Measurements from ENCODE around the gene BBS9. TPM values are rescaled to one million over a fixed set of nuclear protein-coding genes. Genes with fewer than 3 reads are reported as not detected.

Gene BBS9
- total RNA-seq, 1 experiment from 2014 or later, result 5.1 TPM

DNA sequence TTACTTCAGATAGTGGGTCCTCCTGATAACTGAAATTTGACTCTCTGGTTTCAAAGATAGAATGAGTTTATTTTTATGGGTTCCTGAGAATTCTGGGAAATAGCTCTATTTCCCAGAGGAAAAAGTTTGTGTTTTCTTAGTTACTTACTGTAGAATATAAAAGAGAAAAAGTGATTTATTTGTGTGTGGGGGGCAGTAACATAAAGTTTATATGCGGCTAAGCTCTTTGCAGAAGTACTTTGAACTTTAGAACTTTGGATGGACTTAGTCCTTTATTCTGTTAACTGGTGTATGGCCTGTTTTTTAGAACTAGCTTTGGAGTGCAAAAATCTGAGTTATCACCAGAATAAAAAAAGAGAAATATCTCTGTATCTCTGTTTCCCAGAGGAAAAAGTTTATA lies 157.1 kb downstream of the BBS9 start:
- POLR2A ChIA-PET, result no interaction called here
- TF ChIP-seq, protein P1, sequence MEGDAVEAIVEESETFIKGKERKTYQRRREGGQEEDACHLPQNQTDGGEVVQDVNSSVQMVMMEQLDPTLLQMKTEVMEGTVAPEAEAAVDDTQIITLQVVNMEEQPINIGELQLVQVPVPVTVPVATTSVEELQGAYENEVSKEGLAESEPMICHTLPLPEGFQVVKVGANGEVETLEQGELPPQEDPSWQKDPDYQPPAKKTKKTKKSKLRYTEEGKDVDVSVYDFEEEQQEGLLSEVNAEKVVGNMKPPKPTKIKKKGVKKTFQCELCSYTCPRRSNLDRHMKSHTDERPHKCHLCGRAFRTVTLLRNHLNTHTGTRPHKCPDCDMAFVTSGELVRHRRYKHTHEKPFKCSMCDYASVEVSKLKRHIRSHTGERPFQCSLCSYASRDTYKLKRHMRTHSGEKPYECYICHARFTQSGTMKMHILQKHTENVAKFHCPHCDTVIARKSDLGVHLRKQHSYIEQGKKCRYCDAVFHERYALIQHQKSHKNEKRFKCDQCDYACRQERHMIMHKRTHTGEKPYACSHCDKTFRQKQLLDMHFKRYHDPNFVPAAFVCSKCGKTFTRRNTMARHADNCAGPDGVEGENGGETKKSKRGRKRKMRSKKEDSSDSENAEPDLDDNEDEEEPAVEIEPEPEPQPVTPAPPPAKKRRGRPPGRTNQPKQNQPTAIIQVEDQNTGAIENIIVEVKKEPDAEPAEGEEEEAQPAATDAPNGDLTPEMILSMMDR (IDR thresholded peaks at IDR 0.05; ENCODE audit: unreplicated experiment), result no peak
- intact Hi-C loops (cut with micrococcal nuclease), result no loop called here
- no peaks in the 10 kb centered on the region for H3K36me3 Mint-ChIP-seq (ENCODE audit: insufficient read depth, unreplicated experiment)
- CTCF ChIA-PET, result interaction anchor here (0.6 kb wide), 1 partner anchor 608 kb away, joined by 3 read pairs; no protein-coding TSS in a partner anchor
- no TSS peak for BruUV-seq (replicated peaks)
- H3K4me1 Mint-ChIP-seq (ENCODE audit: insufficient read depth, unreplicated experiment), result no peaks in the 10 kb centered on the region
- no peak for DNase-seq (ENCODE audit: unreplicated experiment)
- H3K27ac Mint-ChIP-seq (ENCODE audit: low read depth, unreplicated experiment), result no peak overlapping the region
- H3K9me3 Mint-ChIP-seq (ENCODE audit: unreplicated experiment), result no peaks in the 10 kb centered on the region
- no peak overlapping the region for H3K4me3 Mint-ChIP-seq (ENCODE audit: unreplicated experiment)
- H3K27me3 Mint-ChIP-seq (ENCODE audit: insufficient read depth, unreplicated experiment), result no peaks in the 10 kb centered on the region

DNA sequence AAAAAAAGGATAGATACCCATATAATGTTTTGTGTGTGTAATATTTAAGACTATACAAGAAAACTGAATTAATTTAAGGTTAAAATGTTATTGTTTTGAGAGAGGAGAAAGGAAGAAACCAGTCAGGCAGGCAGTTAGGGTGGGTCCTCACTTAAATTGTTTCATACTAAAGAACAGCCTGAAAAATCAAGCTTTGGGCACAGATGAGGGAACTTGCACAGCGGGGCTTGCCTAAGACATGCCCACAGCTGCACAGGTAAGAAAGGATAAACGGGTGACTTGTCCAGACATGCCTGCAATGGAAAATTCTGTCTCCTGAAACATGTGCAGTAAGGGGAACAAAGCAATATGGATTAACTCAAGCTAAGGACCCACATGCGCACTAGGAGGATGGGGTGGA lies 158.4 kb downstream of the BBS9 start:
- peak; percentile 24 for DNase-seq (ENCODE audit: unreplicated experiment)
- TF ChIP-seq, protein P1 (IDR thresholded peaks at IDR 0.05; ENCODE audit: unreplicated experiment), result no peak
- no peaks in the 10 kb centered on the region for H3K36me3 Mint-ChIP-seq (ENCODE audit: insufficient read depth, unreplicated experiment)
- peak overlapping the region; percentile 94 for H3K27ac Mint-ChIP-seq (ENCODE audit: low read depth, unreplicated experiment)
- BruUV-seq (replicated peaks), result no TSS peak
- ChIA-PET CTCF (interaction anchor here (0.6 to 1.4 kb wide), 2 partner anchors 12 to 616 kb away, joined by 4 read pairs; no protein-coding TSS in a partner anchor), POLR2A (interaction anchor here (0.6 to 0.7 kb wide), 2 partner anchors 9 to 18 kb away, joined by 3 read pairs; no protein-coding TSS in a partner anchor)
- H3K4me1 Mint-ChIP-seq (ENCODE audit: insufficient read depth, unreplicated experiment), result no peaks in the 10 kb centered on the region
- intact Hi-C loops (cut with micrococcal nuclease), result no loop called here
- no peaks in the 10 kb centered on the region for H3K27me3 Mint-ChIP-seq (ENCODE audit: insufficient read depth, unreplicated experiment)
- no peak overlapping the region for H3K4me3 Mint-ChIP-seq (ENCODE audit: unreplicated experiment)
- H3K9me3 Mint-ChIP-seq (ENCODE audit: unreplicated experiment), result no peaks in the 10 kb centered on the region

DNA sequence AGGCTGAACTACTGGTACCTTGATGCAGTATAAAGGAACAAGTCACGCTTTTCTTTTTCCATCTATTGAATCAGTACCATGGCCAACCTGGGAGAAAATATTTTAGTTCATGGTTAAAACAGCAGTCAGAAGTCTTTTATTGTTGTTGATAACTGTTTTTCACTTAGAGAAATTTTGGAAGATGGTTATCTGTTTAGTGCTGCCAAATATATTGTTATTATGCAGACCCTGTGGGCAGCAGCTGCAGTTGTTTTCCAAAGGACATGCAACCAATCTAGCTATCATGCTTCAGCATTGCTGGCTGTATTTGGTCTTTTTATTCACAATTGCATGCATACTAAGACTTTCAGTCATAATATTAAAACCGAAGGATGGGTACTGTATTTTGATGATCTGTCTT lies 169.5 kb downstream of the BBS9 start:
- BruUV-seq (replicated peaks), result no TSS peak
- Mint-ChIP-seq H3K4me1 (ENCODE audit: insufficient read depth, unreplicated experiment) (no peaks in the 10 kb centered on the region), H3K36me3 (ENCODE audit: insufficient read depth, unreplicated experiment) (no peaks in the 10 kb centered on the region), H3K4me3 (ENCODE audit: unreplicated experiment) (no peak overlapping the region), H3K27ac (ENCODE audit: low read depth, unreplicated experiment) (no peak overlapping the region), H3K27me3 (ENCODE audit: insufficient read depth, unreplicated experiment) (no peaks in the 10 kb centered on the region), H3K9me3 (ENCODE audit: unreplicated experiment) (peaks cover 28% of the 10 kb centered on the region)
- intact Hi-C loops (cut with micrococcal nuclease), result no loop called here
- ChIA-PET POLR2A (no interaction called here), CTCF (interaction anchor here (1.2 to 1.8 kb wide), 2 partner anchors 56 to 634 kb away, joined by 4 to 6 read pairs; no protein-coding TSS in a partner anchor)
- DNase-seq (ENCODE audit: unreplicated experiment), result no peak
- TF ChIP-seq, protein P1 (IDR thresholded peaks at IDR 0.05; ENCODE audit: unreplicated experiment), result no peak

DNA sequence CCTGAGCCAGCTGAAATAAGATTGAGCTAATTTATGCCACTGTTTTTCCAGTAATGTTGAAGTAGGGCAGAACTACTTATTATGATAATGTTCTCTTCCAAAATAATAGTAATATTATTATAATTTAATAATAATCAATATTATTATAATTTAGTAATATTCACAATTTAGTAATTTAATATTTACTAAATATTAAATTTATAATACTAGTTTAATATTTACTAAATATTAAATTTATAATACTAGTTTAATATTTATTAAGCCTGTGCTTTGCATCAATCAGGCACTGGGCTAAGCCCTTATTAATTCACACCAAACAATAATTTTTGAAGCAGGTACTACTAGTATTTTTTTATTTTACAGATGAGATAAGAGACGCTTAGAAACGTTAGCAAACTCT lies 170.1 kb downstream of the BBS9 start:
- CTCF ChIA-PET, result interaction anchor here (0.6 to 1.8 kb wide), 3 partner anchors 12 to 145 kb away, joined by 3 to 6 read pairs (median 4); no protein-coding TSS in a partner anchor
- H3K9me3 Mint-ChIP-seq (ENCODE audit: unreplicated experiment), result peaks cover 28% of the 10 kb centered on the region

More for the DNA sequence above, 170.1 kb downstream of the BBS9 start:
- Mint-ChIP-seq H3K27ac (ENCODE audit: low read depth, unreplicated experiment) (no peak overlapping the region), H3K36me3 (ENCODE audit: insufficient read depth, unreplicated experiment) (no peaks in the 10 kb centered on the region), H3K27me3 (ENCODE audit: insufficient read depth, unreplicated experiment) (no peaks in the 10 kb centered on the region), H3K4me1 (ENCODE audit: insufficient read depth, unreplicated experiment) (no peaks in the 10 kb centered on the region), H3K4me3 (ENCODE audit: unreplicated experiment) (no peak overlapping the region)
- no peak for DNase-seq (ENCODE audit: unreplicated experiment)
- no TSS peak for BruUV-seq (replicated peaks)
- intact Hi-C loops (cut with micrococcal nuclease), result no loop called here
- TF ChIP-seq, protein P1 (IDR thresholded peaks at IDR 0.05; ENCODE audit: unreplicated experiment), result no peak
- POLR2A ChIA-PET, result no interaction called here

All from MCF 10A (cell line).